Limb (tissue), 2 donors: ENCODE data around the gene PHKB.
"Not testable (repeated sequence)": the region's sequence is repeated elsewhere in the genome, so short reads cannot be mapped to it uniquely, and the experiment has no call there.

Experiments
- DNase-seq, 2 donors: peaks; one replicate each; pipeline ENCODE4 v3.0.0-alpha.2; 2016; ENCODE audit errors: extremely low spot score in 2 of 2

PHKB gene

DNA sequence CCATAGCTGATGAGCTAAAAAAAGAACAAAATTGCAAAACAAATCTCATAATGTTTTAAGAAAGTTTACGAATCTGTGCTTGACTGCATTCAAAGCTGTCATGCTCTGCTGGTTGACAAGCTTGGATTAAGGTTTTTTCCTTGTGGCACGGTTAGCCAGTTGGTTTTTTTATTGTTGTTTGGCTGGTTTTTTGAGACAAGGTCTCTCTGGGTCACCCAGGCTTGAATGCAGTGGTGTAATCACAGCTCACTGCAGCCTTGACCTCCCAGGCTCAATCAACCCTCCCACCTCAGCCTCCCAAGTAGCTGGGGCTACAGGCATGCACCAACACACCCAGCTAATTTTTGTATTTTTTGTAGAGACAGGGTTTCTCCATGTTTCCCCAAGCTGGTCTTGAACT is 45.7 kb downstream of the PHKB start:
- DNase-seq: no peak

DNA sequence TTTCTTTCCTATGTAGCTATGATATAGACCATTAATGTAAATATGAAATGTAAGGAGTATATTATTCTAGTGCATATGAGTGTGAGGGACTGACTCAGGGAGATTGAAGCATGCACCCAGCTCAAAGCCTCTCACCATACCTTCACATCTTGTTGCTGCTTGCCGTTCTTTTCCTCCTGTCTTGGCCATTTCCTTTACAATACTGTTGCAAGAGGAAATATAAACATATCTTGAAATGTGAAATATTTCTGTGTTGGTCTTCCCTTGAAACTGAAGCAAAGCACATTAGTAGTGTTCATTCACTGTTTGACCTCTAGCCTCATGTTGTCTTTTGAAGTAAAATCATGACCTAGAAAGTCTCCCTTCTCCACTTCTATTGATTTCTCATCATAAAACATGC is 46.6 kb downstream of the PHKB start:
- no peak for DNase-seq

DNA sequence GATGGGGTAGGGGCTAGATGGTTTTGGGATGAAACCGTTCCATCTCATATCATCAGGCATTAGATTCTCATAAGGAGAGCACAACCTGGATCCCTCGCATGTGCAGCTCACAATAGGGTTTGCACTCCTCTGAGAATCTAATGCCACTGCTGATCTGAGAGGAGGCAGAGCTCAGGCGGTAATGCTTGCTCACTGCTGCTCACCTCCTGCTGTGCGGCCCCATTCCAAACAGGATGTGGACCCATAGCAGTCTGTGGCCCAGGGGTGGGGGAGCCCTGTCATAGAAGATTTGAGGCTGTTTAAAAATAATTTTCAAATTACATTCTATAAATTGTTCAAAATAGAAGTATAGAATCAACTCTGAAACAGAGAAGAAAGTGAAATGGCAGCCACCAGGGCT is 50.8 kb downstream of the PHKB start:
- no peak for DNase-seq

DNA sequence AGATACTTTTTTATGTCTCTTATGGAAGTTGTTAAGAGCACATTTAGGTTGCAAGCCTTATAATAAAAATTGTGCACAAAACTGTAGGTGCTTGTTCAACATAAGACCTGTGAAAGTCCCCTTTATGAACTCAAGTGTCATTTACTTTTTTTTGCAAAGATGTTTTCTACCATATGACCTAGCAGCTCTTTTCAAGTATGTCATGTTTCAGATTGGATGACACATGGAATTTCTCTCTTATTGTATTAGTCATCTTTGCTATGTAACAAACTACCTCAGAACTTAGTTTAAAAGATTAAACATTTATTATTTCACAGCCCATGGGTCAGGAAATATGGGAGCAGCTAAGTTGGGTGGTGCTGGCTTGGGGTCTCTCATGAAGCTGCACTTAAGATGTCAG is 57.9 kb downstream of the PHKB start:
- no peak for DNase-seq

DNA sequence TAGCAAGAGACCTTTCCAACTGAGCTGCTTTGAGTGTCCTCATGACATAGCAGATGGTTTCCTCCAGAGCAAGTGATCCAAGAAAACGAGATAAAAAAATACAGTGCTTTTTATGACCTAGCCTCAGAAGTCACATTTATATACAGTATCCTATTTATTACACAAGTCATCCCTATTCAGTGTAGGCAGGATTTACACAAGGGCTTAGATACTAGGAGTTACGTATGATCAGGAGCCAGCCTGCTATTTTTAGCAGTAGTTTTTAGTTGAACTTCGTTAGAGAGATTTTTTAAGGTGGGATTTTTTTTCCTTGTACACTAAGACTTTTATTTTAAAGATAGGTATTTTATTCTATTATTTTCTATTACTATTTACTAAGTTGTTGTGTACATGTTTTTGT is 58.4 kb downstream of the PHKB start:
- no peak for DNase-seq

DNA sequence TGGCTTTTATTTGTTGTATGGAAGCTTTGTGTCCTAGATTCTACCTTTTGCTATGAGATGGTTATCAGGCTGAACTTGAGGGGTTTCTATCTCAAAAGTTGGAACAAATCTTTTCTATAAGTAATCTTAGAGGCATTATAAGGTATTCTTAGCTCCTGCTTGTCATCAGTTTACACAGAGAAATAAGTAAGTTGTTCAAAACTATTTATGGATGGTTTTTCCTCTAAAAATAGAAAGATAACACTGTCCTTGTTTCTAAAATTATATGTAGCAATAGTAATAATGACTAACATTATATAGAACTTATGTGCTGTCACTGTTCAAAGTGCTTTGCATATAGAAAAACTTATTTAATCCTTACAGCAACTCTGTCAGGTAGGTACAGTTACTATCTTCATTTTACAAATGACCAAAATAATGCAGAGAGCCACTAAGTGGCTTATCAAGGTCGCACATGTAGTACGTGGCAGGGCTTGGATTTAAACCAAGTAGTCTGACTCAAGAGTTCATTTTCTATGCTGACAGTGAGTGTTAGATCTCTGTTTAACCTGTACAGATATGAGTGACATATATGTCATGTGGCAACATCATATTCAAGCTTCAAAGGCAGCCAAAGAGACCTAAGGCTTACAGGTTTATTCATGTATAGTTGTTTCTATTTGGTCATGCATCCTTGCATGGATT is 59.0 kb downstream of the PHKB start:
- DNase-seq: no peak

DNA sequence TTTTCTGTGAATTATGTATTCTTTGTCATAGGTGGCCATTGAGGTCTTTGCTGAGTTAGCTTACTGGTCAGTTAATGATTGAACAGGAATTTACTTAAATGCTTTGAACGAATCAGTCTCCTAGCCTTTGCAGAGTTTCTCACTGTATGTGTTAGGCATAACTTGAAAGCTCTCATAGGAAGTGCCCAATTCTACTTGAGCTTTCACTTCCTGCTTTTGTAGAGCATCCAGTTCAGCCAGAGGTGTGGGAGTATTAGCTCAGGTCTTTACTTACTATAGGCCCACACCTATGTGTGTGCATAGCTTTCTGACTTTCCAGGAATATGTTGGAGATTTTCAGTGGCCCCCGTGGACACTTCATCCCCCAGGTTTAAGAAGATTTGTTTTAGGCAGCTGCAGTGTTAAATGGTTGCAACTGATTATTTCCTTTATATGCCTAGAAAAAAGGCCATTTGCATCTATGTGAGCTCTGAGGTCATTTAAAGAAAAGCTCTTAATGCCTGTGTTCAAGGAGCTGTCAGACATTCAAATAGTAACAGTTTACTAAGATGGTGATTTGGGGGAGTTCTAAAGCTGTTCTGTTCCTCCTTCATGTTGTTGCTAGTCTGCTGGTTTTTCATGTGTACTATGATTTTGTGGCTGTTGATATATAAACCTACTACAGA is 62.3 kb downstream of the PHKB start:
- no peak for DNase-seq

DNA sequence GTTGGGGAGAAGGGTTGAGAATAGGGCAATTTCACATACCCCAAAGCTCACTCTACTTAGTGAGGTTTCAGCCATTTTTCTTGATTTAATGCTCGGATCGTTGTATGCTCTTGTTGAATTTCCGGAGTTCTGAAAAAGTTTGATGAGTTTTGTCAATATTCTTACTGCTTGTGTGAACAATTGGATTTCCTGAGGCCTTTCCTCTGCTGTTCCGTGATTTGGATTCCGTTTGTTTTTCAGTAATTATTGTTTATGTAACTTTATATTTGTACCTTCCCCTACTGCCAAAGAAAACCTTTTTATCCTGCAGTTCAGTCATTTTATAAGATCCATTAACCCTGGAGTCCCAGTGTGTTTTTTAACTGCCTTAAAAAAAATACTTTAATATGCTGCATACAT is 62.9 kb downstream of the PHKB start:
- DNase-seq: no peak

DNA sequence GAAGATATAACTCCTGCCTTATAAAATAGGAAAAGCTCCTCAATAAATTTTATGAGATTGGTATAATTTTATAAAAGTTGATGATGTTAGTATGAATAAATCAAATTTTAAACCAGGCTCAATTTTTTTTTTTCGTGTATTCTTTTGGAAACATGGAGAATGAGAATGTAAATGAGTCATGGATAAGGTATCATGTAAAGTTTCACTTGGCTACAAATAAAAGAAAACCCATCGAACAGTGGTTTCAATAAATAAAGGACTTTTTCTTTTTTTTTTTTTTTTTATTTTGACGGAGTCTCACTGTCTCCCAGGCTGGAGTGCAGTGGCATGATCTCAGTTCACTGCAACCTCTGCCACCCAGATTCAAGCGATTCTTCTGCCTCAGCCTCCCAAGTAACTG is 67.3 kb downstream of the PHKB start:
- no peak for DNase-seq

DNA sequence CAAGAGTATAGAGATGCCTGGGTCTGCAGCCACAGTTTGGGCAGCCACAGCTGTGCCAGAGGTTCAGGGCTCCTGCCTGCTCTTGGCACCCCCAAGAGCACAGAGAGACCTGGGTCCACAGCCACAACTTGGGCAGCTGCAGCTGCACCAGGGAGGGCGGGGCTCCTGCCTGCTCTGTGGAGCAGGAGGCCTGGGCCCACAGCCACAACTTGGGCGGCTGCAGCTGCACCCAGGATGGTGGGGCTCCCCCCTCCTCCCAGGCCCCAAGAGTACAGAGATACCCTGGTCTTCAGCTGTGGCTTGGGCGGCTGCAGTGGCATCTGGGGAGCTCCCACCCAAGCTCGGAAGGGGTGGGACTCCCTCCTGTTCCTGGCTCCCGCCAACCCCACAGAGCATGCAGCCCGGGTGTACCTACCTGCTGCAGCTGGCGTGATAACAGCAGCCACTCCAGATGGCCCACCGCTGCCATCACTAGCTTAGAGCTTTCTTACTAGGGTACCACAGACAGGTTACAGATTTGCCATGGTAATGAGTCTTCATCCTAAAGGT is 72.7 kb downstream of the PHKB start:
- no peak for DNase-seq

DNA sequence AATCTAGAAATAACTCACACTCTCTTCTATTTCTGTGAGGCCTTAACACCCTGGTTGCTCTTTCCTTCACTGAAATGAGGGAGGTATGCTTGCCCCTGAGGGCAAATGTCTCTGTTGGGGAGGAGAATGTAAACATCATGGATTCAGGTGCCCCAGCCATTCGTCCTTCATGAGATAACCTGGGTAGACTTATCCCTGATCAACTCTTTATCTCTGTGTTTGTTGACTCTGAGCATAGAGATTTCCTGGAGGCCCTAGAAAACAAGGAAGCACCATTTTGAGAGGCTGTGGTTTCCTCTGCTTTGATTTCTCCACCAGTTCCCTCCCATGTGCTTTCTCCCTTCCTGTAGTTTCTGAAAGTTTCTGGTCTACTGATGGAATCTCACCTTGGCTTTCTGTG is 77.3 kb downstream of the PHKB start:
- no peak for DNase-seq

DNA sequence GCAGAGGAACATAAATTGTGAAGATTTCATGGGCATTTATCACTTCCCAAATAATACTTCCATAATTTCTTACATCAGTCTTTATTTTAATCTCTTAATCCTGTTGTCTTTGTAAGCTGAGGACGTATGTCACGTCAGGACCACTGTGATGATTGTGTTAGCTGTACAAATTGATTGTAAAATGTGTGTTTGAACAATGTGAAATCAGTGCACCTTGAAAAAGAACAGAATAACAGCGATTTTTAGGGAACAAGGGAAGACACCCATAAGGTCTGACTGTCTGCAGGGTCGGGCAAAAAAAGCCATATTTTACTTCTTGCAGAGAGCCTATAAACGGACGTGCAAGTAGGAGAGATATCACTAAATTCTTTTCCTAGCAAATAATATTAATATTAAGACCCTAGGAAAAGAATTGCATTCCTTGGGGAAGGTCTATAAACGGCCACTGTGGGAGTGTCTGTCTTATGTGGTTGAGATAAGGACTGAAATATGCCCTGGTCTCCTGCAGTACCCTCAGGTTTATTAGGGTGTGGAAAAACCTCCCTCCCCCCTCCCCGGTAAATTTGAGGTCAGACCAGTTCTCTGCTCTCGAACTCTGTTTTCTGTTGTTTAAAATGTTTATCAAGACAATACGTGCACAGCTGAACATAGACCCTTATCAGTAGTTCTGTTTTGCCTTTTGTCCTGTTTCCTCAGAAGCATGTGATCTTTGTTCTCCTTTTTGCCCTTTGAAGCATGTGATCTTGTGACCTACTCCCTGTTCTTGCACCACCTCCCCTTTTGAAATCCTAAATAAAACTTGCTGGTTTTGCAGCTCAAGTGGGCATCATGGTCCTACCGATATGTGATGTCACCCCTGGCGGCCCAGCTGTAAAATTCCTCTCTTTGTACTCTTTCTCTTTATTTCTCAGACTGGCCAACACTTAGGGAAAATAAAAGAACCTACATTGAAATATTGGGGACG is 78.9 kb downstream of the PHKB start:
- DNase-seq: not testable (repeated sequence)

DNA sequence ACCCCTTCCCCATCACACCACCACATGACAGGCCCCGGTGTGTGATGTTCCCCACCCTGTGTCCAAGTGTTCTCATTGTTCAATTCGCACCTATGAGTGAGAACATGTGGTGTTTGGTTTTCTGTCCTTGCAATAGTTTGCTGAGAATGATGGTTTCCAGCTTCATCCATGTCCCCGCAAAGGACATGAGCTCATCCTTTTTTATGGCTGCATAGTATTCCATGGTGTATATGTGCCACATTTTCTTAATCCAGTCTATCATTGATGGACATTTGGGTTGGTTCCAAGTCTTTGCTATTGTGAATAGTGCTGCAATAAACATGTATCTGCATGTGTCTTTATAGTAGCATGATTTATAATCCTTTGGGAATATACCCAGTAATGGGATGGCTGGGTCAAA is 80.0 kb downstream of the PHKB start:
- DNase-seq: not testable (repeated sequence)

DNA sequence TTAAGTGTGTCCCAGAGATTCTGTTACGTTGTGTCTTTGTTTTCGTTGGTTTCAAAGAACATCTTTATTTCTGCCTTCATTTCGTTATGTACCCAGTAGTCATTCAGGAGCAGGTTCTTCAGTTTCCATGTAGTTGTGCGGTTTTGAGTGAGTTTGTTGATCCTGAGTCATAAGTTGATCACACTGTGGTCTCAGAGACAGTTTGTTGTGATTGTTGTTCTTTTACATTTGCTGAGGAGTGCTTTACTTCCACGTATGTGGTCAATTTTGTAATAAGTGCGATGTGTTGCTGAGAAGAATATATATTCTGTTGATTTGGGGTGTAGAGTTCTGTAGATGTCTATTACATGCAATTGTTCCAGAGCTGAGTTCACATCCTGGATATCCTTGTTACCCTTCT is 83.1 kb downstream of the PHKB start:
- not testable (repeated sequence) for DNase-seq

DNA sequence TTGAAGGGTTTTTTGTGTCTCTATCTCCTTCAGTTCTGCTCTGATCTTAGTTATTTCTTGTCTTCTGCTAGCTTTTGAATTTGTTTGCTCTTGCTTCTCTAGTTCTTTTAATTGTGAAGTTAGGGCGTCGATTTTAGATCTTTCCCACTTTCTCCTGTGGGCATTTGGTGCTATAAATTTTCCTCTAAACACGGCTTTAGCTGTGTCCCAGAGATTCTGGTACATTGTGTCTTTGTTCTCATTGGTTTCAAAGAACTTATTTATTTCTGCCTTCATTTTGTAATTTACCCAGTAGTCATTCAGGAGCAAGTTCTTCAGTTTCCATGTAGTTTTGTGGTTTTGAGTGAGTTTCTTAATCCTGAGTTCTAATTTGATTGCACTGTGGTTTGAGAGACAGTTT is 90.1 kb downstream of the PHKB start:
- not testable (repeated sequence) for DNase-seq

DNA sequence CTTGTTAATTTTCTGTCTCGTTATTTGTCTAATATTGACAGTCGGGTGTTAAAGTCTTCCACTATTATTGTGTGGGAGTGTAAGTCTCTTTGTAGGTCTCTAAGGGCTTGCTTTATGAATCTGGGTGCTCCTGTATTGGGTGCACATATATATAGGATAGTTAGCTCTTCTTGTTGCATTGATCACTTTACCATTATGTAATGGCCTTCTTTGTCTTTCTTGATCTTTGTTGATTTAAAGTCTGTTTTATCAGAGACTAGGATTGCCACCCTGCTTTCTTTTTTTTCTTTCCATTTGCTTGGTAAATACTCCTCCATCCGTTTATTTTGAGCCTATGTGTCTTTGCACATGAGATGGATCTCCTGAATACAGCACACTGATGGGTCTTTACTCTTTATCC is 90.6 kb downstream of the PHKB start:
- DNase-seq: not testable (repeated sequence)

DNA sequence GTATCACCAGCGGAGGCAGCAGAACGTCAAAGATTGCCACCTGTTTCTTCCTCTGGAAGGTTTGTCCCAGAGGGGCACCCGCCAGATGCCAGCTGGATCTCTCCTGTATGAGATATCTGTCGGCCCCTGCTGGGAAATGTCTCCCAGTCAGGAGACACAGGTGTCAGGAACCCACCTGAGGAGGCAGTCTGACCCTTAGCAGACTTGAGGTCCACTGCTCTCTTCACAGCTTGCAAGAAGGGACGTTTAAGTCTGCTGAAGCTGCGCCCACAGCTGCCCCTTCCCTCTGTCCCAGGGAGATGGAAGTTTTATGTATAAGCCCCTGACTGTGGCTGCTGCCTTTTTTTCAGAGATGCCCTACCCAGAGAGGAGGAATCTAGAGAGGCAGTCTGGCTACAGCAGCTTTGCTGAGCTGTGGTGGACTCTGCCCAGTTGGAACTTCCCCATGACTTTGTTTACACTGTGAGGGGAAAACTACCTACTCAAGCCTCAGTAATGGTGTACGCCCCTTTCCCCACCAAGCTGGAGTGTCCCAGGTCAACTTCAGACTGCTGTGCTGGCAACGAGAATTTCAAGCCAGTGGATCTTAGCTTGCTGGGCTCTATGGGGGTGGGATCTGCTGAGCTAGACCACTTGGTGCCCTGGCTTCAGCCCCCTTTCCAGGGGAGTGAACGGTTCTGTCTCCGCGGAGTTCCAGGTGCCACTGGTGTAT is 92.9 kb downstream of the PHKB start:
- DNase-seq: no peak

DNA sequence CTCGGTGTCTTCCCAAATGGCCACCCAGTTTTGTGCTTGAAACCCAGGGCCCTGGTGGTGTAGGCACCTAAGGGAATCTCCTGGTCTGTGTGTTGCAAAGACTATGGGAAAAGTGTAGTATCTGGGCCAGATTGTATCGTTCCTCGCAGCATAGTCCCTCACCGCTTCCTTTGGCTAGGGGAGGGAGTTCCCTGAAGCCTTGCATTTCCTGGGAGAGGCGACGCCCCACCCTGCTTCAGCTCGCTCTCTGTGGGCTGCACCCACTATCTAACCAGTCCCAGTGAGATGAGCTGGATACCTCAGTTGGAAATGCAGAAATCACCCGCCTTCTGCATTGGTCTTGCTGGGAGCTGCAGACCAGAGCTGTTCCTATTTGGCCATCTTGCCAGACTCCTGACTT is 93.5 kb downstream of the PHKB start:
- DNase-seq: not testable (repeated sequence)

DNA sequence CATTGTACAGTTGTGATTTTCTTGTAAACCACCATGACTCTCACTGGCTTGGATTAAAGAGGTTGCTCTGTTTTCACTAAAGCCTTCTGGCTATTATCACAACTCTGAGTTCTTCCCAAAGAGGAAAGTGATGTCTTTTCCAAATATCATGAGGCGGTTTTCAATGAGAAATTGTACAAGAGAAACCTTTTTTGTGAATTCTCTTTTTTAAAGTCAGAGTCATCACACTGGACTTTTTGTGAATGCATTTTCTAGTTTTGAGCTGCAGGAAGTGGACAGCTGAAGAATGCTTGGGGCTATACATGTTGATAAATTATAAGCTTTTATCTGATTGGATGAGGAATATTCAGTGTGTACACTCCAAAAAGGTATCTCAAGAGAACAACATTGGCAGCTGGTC is 100.2 kb downstream of the PHKB start:
- DNase-seq: no peak

DNA sequence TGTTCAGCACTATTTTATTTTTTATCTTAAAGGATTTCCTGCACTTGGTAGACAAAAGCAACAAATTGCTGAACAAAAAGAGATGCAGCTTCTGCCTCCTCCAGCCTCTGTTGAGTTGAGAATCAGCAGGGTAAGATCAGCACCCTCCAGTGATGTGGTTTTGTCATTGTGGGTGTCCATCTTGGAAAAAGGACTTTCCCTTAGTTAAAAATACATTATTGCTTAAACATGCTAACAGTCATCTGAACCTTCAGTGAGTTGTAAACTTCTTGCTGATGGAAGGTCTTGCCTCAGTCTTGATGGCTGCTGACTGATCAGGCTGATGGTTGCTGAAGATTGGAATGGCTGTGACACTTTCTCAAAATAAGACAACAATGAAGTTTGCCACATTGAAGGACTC is 101.2 kb downstream of the PHKB start:
- no peak for DNase-seq

DNA sequence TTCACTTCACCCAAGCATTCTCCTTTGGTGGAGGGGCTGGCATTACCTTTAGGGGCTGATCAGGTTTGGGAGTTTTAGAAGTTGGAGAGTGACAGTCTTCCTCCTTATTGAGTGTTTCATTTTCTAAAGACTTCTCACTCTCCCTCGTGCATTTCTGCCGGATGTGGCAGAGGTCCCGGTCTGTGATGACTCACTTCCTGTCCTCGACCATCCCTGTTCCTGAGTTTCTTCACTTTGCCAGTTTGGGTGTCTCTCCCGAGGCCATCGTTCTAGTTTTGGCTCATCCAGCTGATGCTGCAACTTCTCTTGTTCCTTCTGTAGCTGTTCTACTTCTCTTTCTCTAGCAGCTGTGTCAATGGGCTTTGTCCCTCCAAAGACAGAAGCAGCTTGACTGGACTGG is 104.3 kb downstream of the PHKB start:
- DNase-seq: no peak
